H9 (cell line): Measurements from ENCODE around the gene ZNF92. TPM values are rescaled to one million over a fixed set of nuclear protein-coding genes. Genes with fewer than 3 reads are reported as not detected.

Experiments
- DNase-seq: peaks from one replicate; pipeline ENCODE4 v3.0.0-alpha.2; 2017
- H2AFZ ChIP-seq: one replicate; pipeline ENCODE4 v1.6.1; 2013; ENCODE audit warnings: mild to moderate bottlenecking, low read length, control low read depth, moderate library complexity
- H2AK5ac ChIP-seq: 2 replicates; pipeline ENCODE4 v1.6.1; 2013; ENCODE audit warnings: low read length, control low read depth, mixed read lengths; ENCODE audit not compliant: insufficient read length
- H2BK120ac ChIP-seq: one replicate; pipeline ENCODE4 v1.6.1; 2013; ENCODE audit warnings: low read depth, mild to moderate bottlenecking, low read length, control low read depth, inconsistent platforms; ENCODE audit not compliant: poor library complexity, severe bottlenecking
- H2BK12ac ChIP-seq: 2 replicates; pipeline ENCODE4 v1.6.1; 2013; ENCODE audit warnings: low read length, control low read depth, mixed read lengths, low read depth; ENCODE audit not compliant: insufficient read length
- H2BK15ac ChIP-seq: 2 replicates; pipeline ENCODE4 v1.6.1; 2013; ENCODE audit warnings: low read depth, low read length, control low read depth
- H2BK20ac ChIP-seq: one replicate; pipeline ENCODE4 v1.6.1; 2013; ENCODE audit warnings: low read depth, mild to moderate bottlenecking, low read length, control low read depth, inconsistent platforms; ENCODE audit not compliant: poor library complexity, severe bottlenecking
- H2BK5ac ChIP-seq: 2 replicates; pipeline ENCODE4 v1.6.1; 2013; ENCODE audit warnings: low read length, control low read depth, mixed read lengths; ENCODE audit not compliant: insufficient read length
- H3K14ac ChIP-seq: 2 replicates; pipeline ENCODE4 v1.6.1; 2013; ENCODE audit warnings: low read length, control low read depth; ENCODE audit not compliant: insufficient read depth
- H3K18ac ChIP-seq: 2 replicates; pipeline ENCODE4 v1.6.1; 2013; ENCODE audit warnings: low read depth, mild to moderate bottlenecking, mixed read lengths, low read length, control low read depth; ENCODE audit not compliant: insufficient read length
- H3K23ac ChIP-seq: 2 replicates; pipeline ENCODE4 v1.6.1; 2013; ENCODE audit warnings: low read length, control low read depth, mixed read lengths, low read depth; ENCODE audit not compliant: insufficient read length
- H3K23me2 ChIP-seq: 2 replicates; pipeline ENCODE4 v1.6.1; 2013; ENCODE audit warnings: low read depth, mild to moderate bottlenecking, mixed read lengths, low read length, control low read depth; ENCODE audit not compliant: insufficient read length, poor library complexity, severe bottlenecking
- H3K27ac ChIP-seq: 2 replicates; pipeline ENCODE4 v1.5.1; 2013; ENCODE audit warnings: low read length, control low read depth, mixed read lengths, low read depth; ENCODE audit not compliant: insufficient read length
- H3K27me3 ChIP-seq: 2 replicates; pipeline ENCODE4 v1.6.1; 2013; ENCODE audit warnings: low read length, control low read depth, inconsistent platforms; ENCODE audit not compliant: insufficient read depth
- H3K4ac ChIP-seq: 2 replicates; pipeline ENCODE4 v1.6.1; 2013; ENCODE audit warnings: low read depth, mild to moderate bottlenecking, control low read depth, inconsistent platforms, low read length, moderate library complexity
- H3K4me1 ChIP-seq: 2 replicates; pipeline ENCODE4 v1.6.1; 2013; ENCODE audit warnings: low read length, control low read depth, inconsistent platforms; ENCODE audit not compliant: insufficient read depth
- H3K4me2 ChIP-seq: 2 replicates; pipeline ENCODE4 v1.6.1; 2013; ENCODE audit warnings: low read length, control low read depth, mixed read lengths; ENCODE audit not compliant: insufficient read length, insufficient read depth
- H3K56ac ChIP-seq: 2 replicates; pipeline ENCODE4 v1.6.1; 2013; ENCODE audit warnings: low read depth, mild to moderate bottlenecking, mixed read lengths, low read length, control low read depth; ENCODE audit not compliant: insufficient read length
- H3K79me1 ChIP-seq: 2 replicates; pipeline ENCODE4 v1.6.1; 2013; ENCODE audit warnings: low read depth, mild to moderate bottlenecking, moderate library complexity, low read length, control low read depth, inconsistent platforms; ENCODE audit not compliant: insufficient read depth, poor library complexity, severe bottlenecking
- H3K79me2 ChIP-seq: 2 replicates; pipeline ENCODE4 v1.6.1; 2013; ENCODE audit warnings: low read length, control low read depth, inconsistent platforms; ENCODE audit not compliant: insufficient read depth
- H3K9ac ChIP-seq: 2 replicates; pipeline ENCODE4 v1.6.1; 2013; ENCODE audit warnings: low read length, control low read depth, mixed read lengths; ENCODE audit not compliant: insufficient read length; ENCODE audit errors: extremely low read depth
- H3K9me3 ChIP-seq: one replicate; pipeline ENCODE4 v1.6.1; 2013; ENCODE audit warnings: low read depth, low read length, inconsistent platforms; ENCODE audit not compliant: control insufficient read depth
- H3T11ph ChIP-seq: one replicate; pipeline ENCODE4 v1.6.1; 2013; ENCODE audit warnings: mild to moderate bottlenecking, low read length, control low read depth, inconsistent platforms
- H4K20me1 ChIP-seq: one replicate; pipeline ENCODE4 v1.6.1; 2013; ENCODE audit not compliant: control insufficient read depth, insufficient read length, insufficient read depth
- H4K5ac ChIP-seq: 2 replicates; pipeline ENCODE4 v1.6.1; 2013; ENCODE audit warnings: low read depth, mild to moderate bottlenecking, mixed read lengths, low read length, control low read depth; ENCODE audit not compliant: insufficient read length
- H4K8ac ChIP-seq: replicated peaks from 2 replicates; pipeline ENCODE4 v1.6.1; 2013; ENCODE audit warnings: low read length, control low read depth, mixed read lengths, low read depth; ENCODE audit not compliant: insufficient read length
- H4K91ac ChIP-seq: 2 replicates; pipeline ENCODE4 v1.6.1; 2013; ENCODE audit warnings: low read depth, mild to moderate bottlenecking, moderate library complexity, mixed read lengths, low read length, control low read depth; ENCODE audit not compliant: insufficient read length
- H3K27ac Mint-ChIP-seq, 3 experiments: 2 replicates in 2 of 3; 3 replicates in 1 of 3; pipeline ENCODE4 v1.8.0; 2020 to 2021; ENCODE audit warnings: mixed read lengths in 3 of 3, mild to moderate bottlenecking in 1 of 3, moderate library complexity in 1 of 3
- H3K27me3 Mint-ChIP-seq: 2 replicates; pipeline ENCODE4 v1.8.0; 2021; ENCODE audit warnings: low read depth, mild to moderate bottlenecking, moderate library complexity, mixed read lengths
- H3K36me3 Mint-ChIP-seq, 3 experiments: 2 replicates in 2 of 3; 3 replicates in 1 of 3; pipeline ENCODE4 v1.8.0; 2020 to 2021; ENCODE audit warnings: low read depth in 3 of 3, mixed read lengths in 3 of 3; ENCODE audit not compliant: insufficient read depth in 1 of 3
- H3K4me1 Mint-ChIP-seq, 2 experiments: 2 replicates each; pipeline ENCODE4 v1.8.0; 2020; ENCODE audit warnings: mixed read lengths in 2 of 2
- H3K4me3 Mint-ChIP-seq, 2 experiments: 2 replicates in 1 of 2; 3 replicates in 1 of 2; pipeline ENCODE4 v1.8.0; 2020 to 2021; ENCODE audit warnings: mild to moderate bottlenecking in 2 of 2, mixed read lengths in 2 of 2, moderate library complexity in 1 of 2
- H3K9me3 Mint-ChIP-seq, 2 experiments: 2 replicates in 1 of 2; 3 replicates in 1 of 2; pipeline ENCODE4 v1.8.0; 2020; ENCODE audit warnings: mild to moderate bottlenecking in 2 of 2, mixed read lengths in 2 of 2, moderate library complexity in 1 of 2
- CTCF ChIP-seq: fragments of 200-600 bp; sonication (generic); conservative IDR thresholded peaks from 3 replicates; pipeline ENCODE4 v1.8.0; 2021; ENCODE audit warnings: antibody characterized with exemption, mild to moderate bottlenecking
- WGBS: extraction: QIAGEN DNeasy Blood & Tissue Kit; methylation state at CpG from one replicate; pipeline ENCODE4 v1.1.7; 2013; ENCODE audit warnings: missing lambda C conversion rate, low lambda C conversion rate, mixed read lengths; ENCODE audit not compliant: insufficient read length; ENCODE audit errors: extremely low coverage; 5-methylcytosine and 5-hydroxymethylcytosine counted together
- total RNA-seq: library from RNA; stranded (reverse); gene quantifications from 2 replicates; pipeline ENCODE4 v1.2.1, GENCODE V29; 2021

Gene ZNF92
- total RNA-seq, 1 experiment from 2014 or later, result 32.4 TPM

- Histone ChIP-seq H3K14ac (no peak overlapping the region), H3K56ac (no peak overlapping the region), H2BK15ac (no peak overlapping the region), H2AK5ac (no peak overlapping the region), H3K27me3 (no peaks in the 10 kb centered on the region), H3K23me2 (no peaks in the 10 kb centered on the region), H3K4ac (no peak overlapping the region), H2BK5ac (no peak overlapping the region), H2BK12ac (no peak overlapping the region), H3K79me2 (no peaks in the 10 kb centered on the region), H4K20me1 (no peaks in the 10 kb centered on the region), H3K9me3 (no peaks in the 10 kb centered on the region), H3K4me1 (no peaks in the 10 kb centered on the region), H3K79me1 (no peaks in the 10 kb centered on the region), H2BK120ac (no peak overlapping the region), H4K5ac (no peak overlapping the region), H2AFZ (no peak overlapping the region), H3K9ac (no peak overlapping the region), H3K18ac (no peak overlapping the region), H3K27ac (no peak overlapping the region), H3K23ac (no peak overlapping the region), H4K8ac (peak overlapping the region; percentile 55), H2BK20ac (no peak overlapping the region), H3K4me2 (no peak overlapping the region), H3T11ph (no peak overlapping the region), H4K91ac (no peak overlapping the region)
- Mint-ChIP-seq H3K9me3 (no peaks in the 10 kb centered on the region; a peak in 1 of 5 replicates), H3K27ac (no peak overlapping the region; a peak in 1 of 7 replicates), H3K36me3 (peaks cover 5 to 10% (median 9%) of the 10 kb centered on the region in 3 experiments; a peak in 6 of 7 replicates), H3K4me1 (no peaks in the 10 kb centered on the region), H3K27me3 (no peaks in the 10 kb centered on the region), H3K4me3 (no peak overlapping the region)
- DNase-seq, result no peak
- WGBS, result no CpG with 5 or more reads among the region's 2 CpGs
- TF ChIP-seq CTCF, result no peak
These were observed 35.3 kb upstream of the ZNF92 start for GRCh38 chr7:65338346-65338745.
